ENCODE data around the gene GPR55. TPM values are rescaled to one million over a fixed set of nuclear protein-coding genes. Genes with fewer than 3 reads are reported as not detected.
A peak's percentile ranks its signal among the peaks of the same experiment; 100 is the strongest.

The GPR55 gene
- total and polyA plus RNA-seq, 2 of the 8 experiments (the other 6 are each of a cell fraction or from before 2014, with no cell fraction given): not detected

DNA sequence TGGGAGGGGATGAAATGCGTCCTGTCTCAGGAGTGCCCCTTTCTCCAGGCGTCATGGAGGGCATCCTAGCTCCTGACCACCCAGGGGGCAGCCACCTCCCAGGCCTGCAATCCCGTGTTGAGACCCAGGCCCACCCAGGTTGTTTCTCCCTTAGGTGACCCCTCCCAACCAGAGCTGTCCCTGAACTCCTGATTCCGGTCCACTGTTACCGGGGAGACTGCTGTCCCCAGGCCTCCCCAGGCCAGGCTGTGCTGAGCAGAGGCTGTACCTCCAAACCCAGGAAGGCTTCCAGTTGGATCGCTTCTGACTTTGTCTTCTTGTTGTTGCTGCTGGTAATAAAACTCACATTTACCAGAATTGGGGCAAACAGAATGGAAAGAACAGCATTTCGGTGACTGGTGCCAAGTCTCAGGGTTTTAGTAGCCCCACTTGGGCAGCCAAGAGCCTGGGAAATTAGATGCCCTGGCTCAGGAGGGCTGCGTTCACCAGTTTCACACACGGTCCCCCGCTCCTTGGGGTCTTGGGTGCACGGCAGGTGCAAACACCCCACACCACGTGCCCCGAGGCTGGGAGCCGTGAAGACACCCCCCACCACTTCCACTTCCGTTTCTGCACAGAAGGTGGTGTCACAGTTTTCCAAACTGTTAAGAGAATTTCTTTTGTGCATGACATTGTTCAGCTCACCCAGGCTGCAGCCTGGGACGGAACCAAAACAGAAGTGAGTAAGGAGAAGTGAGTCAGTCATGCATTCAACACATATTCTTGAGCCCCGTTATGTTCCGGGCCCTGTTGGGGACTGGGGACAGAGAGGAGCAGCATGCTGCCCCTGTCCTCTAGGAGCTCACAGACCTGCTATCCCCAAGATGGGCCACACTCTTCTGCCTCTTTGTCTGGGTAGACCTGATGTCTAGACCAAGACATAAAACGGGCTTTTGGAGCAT lies 30.9 kb downstream of the GPR55 start:
- Histone ChIP-seq H2BK12ac (ENCODE audit: low read depth, low read length) (peak overlapping the region; percentile 60; the same call in 1 of the 2 replicates), H3K79me1 (ENCODE audit: low read depth, low read length) (no peaks in the 10 kb centered on the region), H3K14ac (ENCODE audit: insufficient read length) (no peak overlapping the region), H3K27me3 (replicated peaks in 1 of 4; ENCODE audit: control insufficient read depth in 3 of 4, extremely low read depth in 1 of 4, insufficient read depth in 3 of 4, low read length in 3 of 4) (no peaks in the 10 kb centered on the region), H4K91ac (replicated peaks; ENCODE audit: insufficient read length, low read length) (peak overlapping the region; percentile 76), H2BK15ac (ENCODE audit: low read length) (peak overlapping the region; percentile 29; the same call in 1 of the 2 replicates), H3K23ac (ENCODE audit: insufficient read length) (no peak overlapping the region), H2BK20ac (ENCODE audit: low read length) (0 out of 2 replicates have a peak overlapping the region, but pooled peaks have one; percentile 32), H4K20me1 (replicated peaks in 1 of 2; ENCODE audit: control insufficient read depth in 1 of 2, insufficient read depth in 2 of 2, low read length in 2 of 2) (no peaks in the 10 kb centered on the region), H2AK5ac (ENCODE audit: low read depth, low read length) (no peak overlapping the region), H3K79me2 (ENCODE audit: control insufficient read depth in 1 of 2, insufficient read depth in 2 of 2, low read length in 2 of 2) (no peaks in the 10 kb centered on the region), H3K9me3 (ENCODE audit: insufficient read depth in 2 of 2, low read depth in 1 of 2, low read length in 1 of 2) (no peaks in the 10 kb centered on the region), H3K18ac (ENCODE audit: extremely low read depth, low read length) (0 out of 2 replicates have a peak overlapping the region, but pooled peaks have one; percentile 48), H3K56ac (replicated peaks; ENCODE audit: insufficient read length, low read depth, low read length) (no peak overlapping the region), H4K8ac (ENCODE audit: extremely low read depth, insufficient read depth, low read length) (no peak overlapping the region; the same call in 1 of the 2 replicates), H2BK120ac (replicated peaks; ENCODE audit: low read depth, low read length) (no peak overlapping the region), H3K4me1 (replicated peaks in 1 of 4; ENCODE audit: control insufficient read depth in 3 of 4, insufficient read depth in 4 of 4, low read length in 3 of 4) (peaks cover 0 to 12% (median 2%) of the 10 kb centered on the region in 4 experiments; a peak in 2 of 7 replicates), H3K4me2 (ENCODE audit: insufficient read depth in 1 of 2, low read depth in 2 of 2, low read length in 2 of 2) (no peak overlapping the region), H3K4me3 (ENCODE audit: extremely low read depth in 1 of 4, insufficient read depth in 2 of 4, low read depth in 3 of 4, low read length in 4 of 4) (no peak overlapping the region), H2BK5ac (ENCODE audit: low read depth, low read length) (0 out of 2 replicates have a peak overlapping the region, but pooled peaks have one; percentile 44), H4K5ac (ENCODE audit: insufficient read length, low read depth, low read length) (no peak overlapping the region), H3K36me3 (ENCODE audit: control insufficient read depth in 2 of 4, insufficient read depth in 4 of 4, low read length in 3 of 4) (no peaks in the 10 kb centered on the region), H3K23me2 (ENCODE audit: low read depth, low read length) (no peaks in the 10 kb centered on the region), H3K4ac (replicated peaks; ENCODE audit: insufficient read length, low read depth, low read length) (no peak overlapping the region), H2AFZ (ENCODE audit: low read length) (no peak overlapping the region), H3K9ac (replicated peaks in 1 of 4; ENCODE audit: extremely low read depth in 1 of 4, low read depth in 3 of 4, low read length in 3 of 4) (no peak overlapping the region), H3K27ac (ENCODE audit: low read depth, low read length) (no peak overlapping the region)
- WGBS, 2 experiments (ENCODE audit: extremely low coverage in 1 of 2, insufficient coverage in 1 of 2, insufficient read length in 1 of 2, insufficient replicate concordance in 2 of 2, low coverage in 1 of 2, low lambda C conversion rate in 2 of 2, missing lambda C conversion rate in 1 of 2): 89% methylated on average over 19 of the region's 19 CpGs; no CpG with 5 or more reads in 1 of the 2 experiments
- FAIRE-seq (no peak), DNase-seq (ENCODE audit: low read depth in 1 of 2, low spot score in 2 of 2) (no peak)
- ChIA-PET POLR2A (ENCODE audit: partially characterized antibody) (interaction anchor here (0.6 to 5.2 kb wide), 7 partner anchors 8 to 70 kb away, joined by 3 to 32 read pairs (median 4); no protein-coding TSS in a partner anchor), CTCF (ENCODE audit: partially characterized antibody) (interaction anchor here (0.7 to 21.7 kb wide), 13 partner anchors 7 to 133 kb away, joined by 3 to 332 read pairs (median 4); partner anchors contain the start of gene GPR55)
- TF ChIP-seq FOSL1 (IDR thresholded peaks at IDR 0.05; ENCODE audit: insufficient read depth, low read depth, low read length): no peak
- TF ChIP-seq, protein P1, sequence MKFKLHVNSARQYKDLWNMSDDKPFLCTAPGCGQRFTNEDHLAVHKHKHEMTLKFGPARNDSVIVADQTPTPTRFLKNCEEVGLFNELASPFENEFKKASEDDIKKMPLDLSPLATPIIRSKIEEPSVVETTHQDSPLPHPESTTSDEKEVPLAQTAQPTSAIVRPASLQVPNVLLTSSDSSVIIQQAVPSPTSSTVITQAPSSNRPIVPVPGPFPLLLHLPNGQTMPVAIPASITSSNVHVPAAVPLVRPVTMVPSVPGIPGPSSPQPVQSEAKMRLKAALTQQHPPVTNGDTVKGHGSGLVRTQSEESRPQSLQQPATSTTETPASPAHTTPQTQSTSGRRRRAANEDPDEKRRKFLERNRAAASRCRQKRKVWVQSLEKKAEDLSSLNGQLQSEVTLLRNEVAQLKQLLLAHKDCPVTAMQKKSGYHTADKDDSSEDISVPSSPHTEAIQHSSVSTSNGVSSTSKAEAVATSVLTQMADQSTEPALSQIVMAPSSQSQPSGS (IDR thresholded peaks at IDR 0.05; ENCODE audit: low read length): no peak
- no peak for TF ChIP-seq JUND (IDR thresholded peaks at IDR 0.05; ENCODE audit: low read length)
- no peak for TF ChIP-seq SIN3A (conservative IDR thresholded peaks at IDR 0.05 in 1 of 2, IDR thresholded peaks at IDR 0.05 in 1 of 2; ENCODE audit: low read depth in 1 of 2, low read length in 2 of 2)
- no peak for TF ChIP-seq KDM5A (IDR thresholded peaks at IDR 0.05; ENCODE audit: low read length)
- no peak for TF ChIP-seq POLR2A (IDR thresholded peaks at IDR 0.05; ENCODE audit: control extremely low read depth in 1 of 2, low read depth in 2 of 2, low read length in 2 of 2)
- TF ChIP-seq MAFK (IDR thresholded peaks at IDR 0.05; ENCODE audit: low read depth, low read length): no peak
- TF ChIP-seq SP1 (IDR thresholded peaks at IDR 0.05; ENCODE audit: low read depth, low read length): no peak
- no peak for TF ChIP-seq TAF7 (optimal IDR thresholded peaks at IDR 0.05; ENCODE audit: borderline replicate concordance, low read depth, low read length)
- TF ChIP-seq TBP (IDR thresholded peaks at IDR 0.05; ENCODE audit: low read depth, low read length): no peak

Data from H1 (cell line).